GM18505 (cell line): ENCODE measurements around the gene IRF2BP1.

ENCODE experiments used
- ATAC-seq: cut with Tn5 transposase; IDR thresholded peaks from one replicate; pipeline ENCODE4 v1.9.1; 2021; ENCODE audit not compliant: unreplicated experiment
- POLR2A ChIP-seq: IDR thresholded peaks from 4 replicates; pipeline ENCODE4 v1.6.1; 2011; ENCODE audit warnings: borderline replicate concordance; ENCODE audit not compliant: insufficient read depth, insufficient read length; ENCODE audit errors: extremely low read depth

IRF2BP1 gene

GRCh38 chr19:45834970-45835369 is 51.0 kb downstream of the IRF2BP1 start:
- TF ChIP-seq POLR2A: no peak
- ATAC-seq: no peak
